HG02588 (cell line): ENCODE results near the gene HEPHL1.
"Not testable (repeated sequence)": the region's sequence is repeated elsewhere in the genome, so short reads cannot be mapped to it uniquely, and the experiment has no call there.

ENCODE experiments used
- ATAC-seq: cut with Tn5 transposase; IDR thresholded peaks from one replicate; pipeline ENCODE4 v1.9.1; 2021; ENCODE audit warnings: mild to moderate bottlenecking, moderate library complexity; ENCODE audit not compliant: unreplicated experiment

The HEPHL1 gene

GRCh38 chr11:94084164-94084563, 63.0 kb downstream of the HEPHL1 start:
- ATAC-seq, result no peak

- ATAC-seq, result no peak
Measured at GRCh38 chr11:94088906-94089305, 67.8 kb downstream of the HEPHL1 start.

- ATAC-seq, result no peak
Measured at GRCh38 chr11:94089341-94089740, 68.2 kb downstream of the HEPHL1 start.

- ATAC-seq, result no peak
Measured at GRCh38 chr11:94090401-94090800, 69.2 kb downstream of the HEPHL1 start.

- ATAC-seq, result no peak
Measured at GRCh38 chr11:94091091-94091490, 69.9 kb downstream of the HEPHL1 start.

- ATAC-seq, result no peak
Measured at GRCh38 chr11:94100253-94100652, 79.1 kb downstream of the HEPHL1 start.

GRCh38 chr11:94103471-94103870, 82.3 kb downstream of the HEPHL1 start:
- ATAC-seq, result no peak

- ATAC-seq, result no peak
Measured at GRCh38 chr11:94104734-94105133, 83.6 kb downstream of the HEPHL1 start.

- no peak for ATAC-seq
Measured at GRCh38 chr11:94106716-94107115, 85.6 kb downstream of the HEPHL1 start.

GRCh38 chr11:94107363-94107762, 86.2 kb downstream of the HEPHL1 start:
- ATAC-seq, result no peak

- ATAC-seq, result no peak
Measured at GRCh38 chr11:94111241-94111640, 90.1 kb downstream of the HEPHL1 start.

GRCh38 chr11:94111660-94112059, 90.5 kb downstream of the HEPHL1 start:
- no peak for ATAC-seq

GRCh38 chr11:94112206-94112953, 91.2 kb downstream of the HEPHL1 start:
- ATAC-seq, result no peak

- ATAC-seq, result no peak
Measured at GRCh38 chr11:94117197-94117574, 96.0 kb downstream of the HEPHL1 start.

GRCh38 chr11:94117871-94118270, 96.7 kb downstream of the HEPHL1 start:
- ATAC-seq, result no peak

GRCh38 chr11:94119676-94120075, 98.5 kb downstream of the HEPHL1 start:
- not testable (repeated sequence) for ATAC-seq

GRCh38 chr11:94120516-94120915, 99.4 kb downstream of the HEPHL1 start:
- ATAC-seq, result not testable (repeated sequence)

GRCh38 chr11:94120946-94121345, 99.8 kb downstream of the HEPHL1 start:
- no peak for ATAC-seq

GRCh38 chr11:94125407-94126115, 104.4 kb downstream of the HEPHL1 start:
- no peak for ATAC-seq

- no peak for ATAC-seq
Measured at GRCh38 chr11:94127638-94128037, 106.5 kb downstream of the HEPHL1 start.

- ATAC-seq, result peak; percentile 21
Measured at GRCh38 chr11:94128291-94128745, 107.2 kb downstream of the HEPHL1 start.
